ENCODE data around the gene ANKS1B.
A peak's percentile ranks its signal among the peaks of the same experiment; 100 is the strongest.

Gene ANKS1B

GRCh38 chr12:98698603-98699463 lies 1285.9 kb downstream of the ANKS1B start:
- DNase-seq: peak; percentile 41 to 82 (median 48)

- no peak for DNase-seq
Observed at GRCh38 chr12:98697209-98697608, 1287.5 kb downstream of the ANKS1B start.

GRCh38 chr12:98696036-98696646 lies 1288.6 kb downstream of the ANKS1B start:
- DNase-seq: no peak

- DNase-seq: no peak
Observed at GRCh38 chr12:98691351-98691750, 1293.4 kb downstream of the ANKS1B start.

GRCh38 chr12:98686603-98687002 lies 1298.1 kb downstream of the ANKS1B start:
- DNase-seq: no peak
